ENCODE data around the gene TMEM132C. TPM values are rescaled to one million over a fixed set of nuclear protein-coding genes. Genes with fewer than 3 reads are reported as not detected.
A peak's percentile ranks its signal among the peaks of the same experiment; 100 is the strongest.

Gene TMEM132C
- total RNA-seq, 1 experiment from 2014 or later = 0.14 TPM

DNA sequence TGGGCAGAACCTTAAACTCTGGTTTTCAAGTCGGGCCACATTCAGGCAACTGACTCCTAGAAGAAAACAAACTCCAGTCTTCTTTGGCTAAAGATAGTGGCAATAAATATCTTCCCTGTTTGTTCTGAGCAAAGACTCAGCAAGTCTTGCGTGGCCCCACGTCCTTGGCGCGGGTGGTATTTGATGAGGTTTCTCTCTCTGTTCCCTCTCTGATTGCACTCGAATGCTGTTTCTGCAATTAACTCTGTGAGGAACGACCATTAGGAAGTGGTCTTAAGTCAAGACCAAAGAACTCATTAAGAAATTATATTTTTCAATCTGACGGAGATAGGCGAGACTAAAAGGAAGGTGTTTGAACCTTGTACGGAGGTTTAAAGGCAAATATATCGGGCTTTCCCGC, 177.6 kb downstream of the TMEM132C start:
- DNase-seq = no peak
- Histone ChIP-seq H3K4me3 (ENCODE audit: insufficient read depth, low read depth, low read length) (no peak overlapping the region), H3K27me3 (ENCODE audit: control insufficient read depth, insufficient read depth, low read length) (no peaks in the 10 kb centered on the region), H3K36me3 (replicated peaks; ENCODE audit: control insufficient read depth, insufficient read depth, low read length) (no peaks in the 10 kb centered on the region)

DNA sequence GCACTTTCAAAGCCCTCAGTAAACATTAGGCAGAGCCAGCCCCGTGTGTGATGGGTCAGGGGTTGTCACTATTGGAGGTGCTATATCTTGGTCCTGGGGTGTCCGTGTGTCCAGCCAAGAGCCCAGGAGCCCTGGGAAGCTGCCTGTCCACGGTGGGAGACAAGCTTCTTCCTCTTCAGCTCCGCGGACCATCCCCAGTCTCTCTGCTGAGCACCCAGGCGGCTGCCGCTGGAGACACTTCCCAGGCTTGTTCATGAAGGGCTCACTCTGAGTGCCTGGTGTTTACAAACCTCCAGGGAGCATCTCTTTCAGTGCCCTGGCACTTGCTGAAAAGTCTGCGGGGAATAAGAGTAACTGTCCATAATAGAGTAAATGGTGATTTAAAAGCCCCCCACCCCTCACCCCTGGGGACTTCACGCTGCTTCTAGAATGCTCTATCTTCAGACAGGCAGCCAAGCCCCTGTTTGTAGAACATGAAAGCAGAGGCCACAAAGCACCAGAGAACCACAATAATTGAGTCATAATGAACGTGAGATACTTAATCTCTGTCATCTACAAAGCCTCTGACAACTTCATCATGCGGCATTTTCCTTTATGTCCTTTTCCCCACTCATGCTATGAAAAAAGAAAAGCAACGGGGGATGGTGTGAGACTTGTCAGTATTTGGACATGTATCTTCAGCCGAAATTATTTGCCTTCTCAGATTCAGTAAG, 178.6 kb downstream of the TMEM132C start:
- no peak overlapping the region for H3K4me3 ChIP-seq (ENCODE audit: insufficient read depth, low read depth, low read length)
- no peaks in the 10 kb centered on the region for H3K27me3 ChIP-seq (ENCODE audit: control insufficient read depth, insufficient read depth, low read length)
- no peak for DNase-seq
- no peaks in the 10 kb centered on the region for H3K36me3 ChIP-seq (replicated peaks; ENCODE audit: control insufficient read depth, insufficient read depth, low read length)

DNA sequence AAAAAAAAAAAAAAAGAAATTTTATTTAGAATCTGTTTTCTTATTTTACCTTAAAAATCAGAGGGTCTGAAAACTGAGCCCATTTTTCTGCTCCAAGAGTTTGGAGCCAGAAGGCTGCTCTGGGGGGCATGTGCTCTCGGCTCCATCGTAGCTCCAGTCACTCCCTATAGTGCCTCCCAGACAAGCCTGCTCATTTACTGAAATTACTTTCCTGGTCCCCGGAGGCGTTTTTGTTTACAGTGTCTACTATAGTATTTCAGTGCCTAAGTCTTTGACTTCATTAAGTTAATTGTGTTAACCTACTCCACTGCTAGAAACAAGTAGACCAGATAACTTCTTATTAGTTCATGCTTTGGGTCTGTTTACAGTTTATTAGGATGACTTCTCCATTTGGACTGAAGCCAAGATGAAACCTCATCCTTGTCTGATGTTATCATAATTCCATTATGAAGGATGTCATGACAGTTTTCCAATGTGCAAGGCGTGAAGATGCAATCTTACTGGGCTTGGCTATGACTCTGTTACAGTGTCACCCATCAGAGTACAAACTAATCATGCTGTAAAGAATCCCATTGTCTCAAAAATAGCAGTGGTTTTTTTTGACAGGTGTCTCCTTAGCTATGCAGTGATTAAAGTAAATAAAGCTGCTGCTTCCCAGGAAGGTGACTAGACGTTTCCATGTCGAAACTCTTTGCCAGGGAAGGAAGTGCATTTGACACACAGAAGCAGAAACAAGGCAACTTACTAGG, 182.3 kb downstream of the TMEM132C start:
- Histone ChIP-seq H3K36me3 (replicated peaks; ENCODE audit: control insufficient read depth, insufficient read depth, low read length) (no peaks in the 10 kb centered on the region), H3K27me3 (ENCODE audit: control insufficient read depth, insufficient read depth, low read length) (no peaks in the 10 kb centered on the region), H3K4me3 (ENCODE audit: insufficient read depth, low read depth, low read length) (no peak overlapping the region)
- DNase-seq = no peak

DNA sequence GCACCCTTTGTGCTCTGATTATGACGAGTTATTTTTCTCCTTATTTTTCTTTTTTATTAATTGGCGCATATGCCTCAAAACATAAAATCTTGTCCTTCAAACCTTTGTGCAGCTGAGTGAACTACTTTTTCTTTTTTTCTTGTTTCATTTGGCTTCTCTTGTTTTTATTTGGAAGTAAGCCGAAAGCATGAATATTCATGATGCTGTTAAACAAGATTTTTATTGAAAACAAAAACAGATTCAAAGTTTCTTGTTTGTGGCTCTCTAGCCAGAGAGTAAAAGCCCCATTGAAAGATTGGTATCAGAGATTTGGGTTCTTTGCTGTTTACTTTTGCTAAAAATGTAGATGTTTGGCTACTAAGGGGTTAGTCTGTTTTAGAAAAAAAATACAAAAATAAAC, 183.8 kb downstream of the TMEM132C start:
- Histone ChIP-seq H3K4me3 (ENCODE audit: insufficient read depth, low read depth, low read length) (no peak overlapping the region), H3K36me3 (replicated peaks; ENCODE audit: control insufficient read depth, insufficient read depth, low read length) (no peaks in the 10 kb centered on the region), H3K27me3 (ENCODE audit: control insufficient read depth, insufficient read depth, low read length) (no peaks in the 10 kb centered on the region)
- no peak for DNase-seq

GRCh38 chr12:128455851-128456250, 188.9 kb downstream of the TMEM132C start:
- Histone ChIP-seq H3K36me3 (replicated peaks; ENCODE audit: control insufficient read depth, insufficient read depth, low read length) (no peaks in the 10 kb centered on the region), H3K27me3 (ENCODE audit: control insufficient read depth, insufficient read depth, low read length) (no peaks in the 10 kb centered on the region), H3K4me3 (ENCODE audit: insufficient read depth, low read depth, low read length) (no peak overlapping the region)
- no peak for DNase-seq

- no peaks in the 10 kb centered on the region for H3K36me3 ChIP-seq (replicated peaks; ENCODE audit: control insufficient read depth, insufficient read depth, low read length)
- DNase-seq = no peak
These were observed 190.0 kb downstream of the TMEM132C start for GRCh38 chr12:128456922-128457321.

DNA sequence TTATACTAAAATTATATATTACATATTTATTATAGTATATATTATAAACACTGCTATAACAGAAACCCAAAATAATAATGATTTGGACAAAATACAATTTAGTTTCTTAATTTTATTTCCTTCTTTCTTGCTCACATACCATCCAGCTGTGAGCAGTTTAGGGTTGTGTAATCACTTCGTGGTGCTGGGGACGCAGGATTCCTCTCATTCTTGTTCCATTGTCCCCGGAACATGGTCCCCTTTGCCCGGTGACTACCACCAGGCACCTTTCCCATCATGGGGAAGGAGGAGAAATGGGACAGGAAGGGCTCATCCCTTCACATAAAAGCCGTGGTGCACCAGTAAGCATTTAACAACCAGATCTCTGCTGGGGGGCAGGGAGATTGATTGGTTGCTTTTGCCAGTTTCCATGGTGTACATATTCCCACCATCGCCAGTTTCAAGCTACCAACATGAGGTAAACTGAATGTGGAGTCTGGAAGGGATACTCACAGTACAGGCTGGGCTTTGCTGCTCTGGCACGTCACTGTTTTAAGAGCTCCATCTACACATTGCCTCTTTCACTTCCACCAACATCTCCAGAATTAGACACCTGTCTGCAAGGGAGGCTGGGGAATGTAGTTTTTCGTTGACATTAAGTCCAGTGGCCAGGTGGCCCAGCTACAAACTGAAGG, 191.5 kb downstream of the TMEM132C start:
- H3K36me3 ChIP-seq (replicated peaks; ENCODE audit: control insufficient read depth, insufficient read depth, low read length) = no peaks in the 10 kb centered on the region
- H3K4me3 ChIP-seq (ENCODE audit: insufficient read depth, low read depth, low read length) = no peak overlapping the region
- H3K27me3 ChIP-seq (ENCODE audit: control insufficient read depth, insufficient read depth, low read length) = no peaks in the 10 kb centered on the region
- DNase-seq = no peak

More at GRCh38 chr12:128456922-128457321, 190.0 kb downstream of the TMEM132C start:
- no peaks in the 10 kb centered on the region for H3K27me3 ChIP-seq (ENCODE audit: control insufficient read depth, insufficient read depth, low read length)
- no peak overlapping the region for H3K4me3 ChIP-seq (ENCODE audit: insufficient read depth, low read depth, low read length)

DNA sequence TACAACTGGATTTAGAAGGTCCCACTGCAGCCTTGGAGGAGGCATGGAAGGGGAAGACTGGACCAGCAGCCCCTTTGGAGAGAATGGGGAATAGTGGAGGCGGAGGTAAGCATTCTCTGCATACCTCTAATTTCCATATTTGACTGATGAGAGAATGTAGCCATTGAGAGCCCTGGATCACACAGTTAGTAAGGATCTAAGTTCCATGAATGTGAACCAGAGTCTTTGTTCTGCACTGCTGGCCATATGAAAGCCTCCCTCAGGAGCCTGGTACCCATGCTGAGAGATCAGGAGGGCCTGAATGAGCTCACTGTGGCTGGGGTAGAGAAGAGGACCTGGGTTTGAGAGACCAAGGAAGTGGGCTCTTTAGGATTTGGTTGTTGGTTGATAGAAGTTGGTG, 192.1 kb downstream of the TMEM132C start:
- DNase-seq = peak; percentile 41
- Histone ChIP-seq H3K4me3 (ENCODE audit: insufficient read depth, low read depth, low read length) (no peak overlapping the region), H3K36me3 (replicated peaks; ENCODE audit: control insufficient read depth, insufficient read depth, low read length) (no peaks in the 10 kb centered on the region), H3K27me3 (ENCODE audit: control insufficient read depth, insufficient read depth, low read length) (no peaks in the 10 kb centered on the region)

- Histone ChIP-seq H3K27me3 (ENCODE audit: control insufficient read depth, insufficient read depth, low read length) (no peaks in the 10 kb centered on the region), H3K36me3 (replicated peaks; ENCODE audit: control insufficient read depth, insufficient read depth, low read length) (no peaks in the 10 kb centered on the region), H3K4me3 (ENCODE audit: insufficient read depth, low read depth, low read length) (no peak overlapping the region)
- no peak for DNase-seq
These were observed 196.9 kb downstream of the TMEM132C start for GRCh38 chr12:128463881-128464280.

DNA sequence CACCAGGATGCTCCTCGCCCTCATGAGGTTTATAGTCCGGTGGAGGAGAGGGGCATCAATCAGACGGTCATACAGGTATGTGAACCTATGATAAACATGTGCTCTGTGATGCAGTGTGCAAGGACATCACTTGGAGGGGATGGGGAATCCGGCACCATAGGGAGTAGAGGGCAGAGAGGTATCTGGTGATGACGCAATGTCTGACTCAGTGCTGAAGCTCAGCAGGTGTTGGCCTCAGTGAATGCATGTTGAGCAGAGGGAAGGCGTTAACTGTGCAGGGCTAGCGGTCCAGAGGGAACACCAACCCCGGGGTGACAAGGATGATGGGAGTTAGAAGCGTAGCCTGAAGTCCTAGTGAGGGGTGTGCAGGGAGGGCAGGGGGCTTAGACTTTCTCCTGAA, 200.9 kb downstream of the TMEM132C start:
- DNase-seq = no peak
- H3K36me3 ChIP-seq (replicated peaks; ENCODE audit: control insufficient read depth, insufficient read depth, low read length) = no peaks in the 10 kb centered on the region
- no peak overlapping the region for H3K4me3 ChIP-seq (ENCODE audit: insufficient read depth, low read depth, low read length)
- no peaks in the 10 kb centered on the region for H3K27me3 ChIP-seq (ENCODE audit: control insufficient read depth, insufficient read depth, low read length)

DNA sequence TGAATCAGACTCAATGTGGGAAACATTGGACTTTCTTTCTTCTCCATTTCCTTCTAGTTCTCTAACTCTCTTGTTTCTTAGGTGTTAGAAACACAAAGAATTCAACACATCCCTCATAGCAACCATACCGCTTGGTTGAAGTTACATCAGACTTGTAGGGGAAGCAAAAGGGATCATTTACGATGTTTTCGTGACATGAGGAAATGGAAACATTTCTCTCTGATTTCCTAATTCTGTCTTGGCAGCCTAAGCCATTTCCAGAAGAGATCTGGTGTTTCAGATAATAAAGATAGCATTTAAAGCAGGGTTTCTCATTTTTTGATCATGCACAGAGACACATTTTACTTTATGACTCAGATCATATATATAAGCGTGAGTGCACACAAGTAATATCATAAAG, 202.0 kb downstream of the TMEM132C start:
- no peaks in the 10 kb centered on the region for H3K27me3 ChIP-seq (ENCODE audit: control insufficient read depth, insufficient read depth, low read length)

DNA sequence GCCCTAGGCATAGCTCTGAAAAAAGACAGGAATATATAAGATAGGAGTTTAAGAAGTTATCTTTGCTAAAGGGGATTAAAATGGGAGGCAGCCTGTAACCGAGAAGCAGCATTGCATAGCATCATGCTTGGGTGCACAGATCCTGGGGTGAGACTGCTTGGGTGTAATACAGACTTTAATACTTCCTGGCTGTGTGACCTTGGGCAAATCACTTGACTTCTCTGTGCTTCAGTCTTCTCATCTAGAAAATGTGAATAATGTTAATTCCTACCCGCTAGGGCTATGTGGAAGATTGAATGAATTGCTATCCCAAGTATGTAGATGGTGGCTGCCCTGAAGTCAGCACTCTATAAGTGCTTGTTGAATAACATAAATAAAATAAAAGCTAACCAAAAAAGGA, 204.5 kb downstream of the TMEM132C start:
- H3K4me3 ChIP-seq (ENCODE audit: insufficient read depth, low read depth, low read length) = no peak overlapping the region
- no peaks in the 10 kb centered on the region for H3K36me3 ChIP-seq (replicated peaks; ENCODE audit: control insufficient read depth, insufficient read depth, low read length)
- no peaks in the 10 kb centered on the region for H3K27me3 ChIP-seq (ENCODE audit: control insufficient read depth, insufficient read depth, low read length)
- no peak for DNase-seq

More for the DNA sequence above, 202.0 kb downstream of the TMEM132C start:
- Histone ChIP-seq H3K36me3 (replicated peaks; ENCODE audit: control insufficient read depth, insufficient read depth, low read length) (no peaks in the 10 kb centered on the region), H3K4me3 (ENCODE audit: insufficient read depth, low read depth, low read length) (no peak overlapping the region)
- no peak for DNase-seq

DNA sequence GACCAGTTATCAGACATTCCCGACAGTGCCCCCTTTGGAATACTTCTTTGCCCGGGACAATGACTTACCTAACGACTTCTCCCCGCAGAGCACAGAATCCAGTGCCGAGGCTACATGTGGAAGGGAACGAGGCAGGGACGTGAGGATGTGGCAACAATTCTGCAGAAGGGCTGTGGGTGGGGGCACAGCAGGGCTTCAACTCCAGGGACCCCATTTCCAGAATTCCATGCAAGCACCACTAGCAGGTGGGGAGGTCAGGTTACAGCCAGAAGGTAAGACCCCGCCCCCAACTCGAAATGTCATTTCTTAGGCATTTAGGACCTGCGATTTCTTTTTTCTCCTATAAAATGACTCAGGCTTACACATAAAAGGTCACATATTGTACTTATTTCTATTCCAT, 207.9 kb downstream of the TMEM132C start:
- no peak overlapping the region for H3K4me3 ChIP-seq (ENCODE audit: insufficient read depth, low read depth, low read length)
- no peaks in the 10 kb centered on the region for H3K36me3 ChIP-seq (replicated peaks; ENCODE audit: control insufficient read depth, insufficient read depth, low read length)
- DNase-seq = peak; percentile 48
- no peaks in the 10 kb centered on the region for H3K27me3 ChIP-seq (ENCODE audit: control insufficient read depth, insufficient read depth, low read length)

DNA sequence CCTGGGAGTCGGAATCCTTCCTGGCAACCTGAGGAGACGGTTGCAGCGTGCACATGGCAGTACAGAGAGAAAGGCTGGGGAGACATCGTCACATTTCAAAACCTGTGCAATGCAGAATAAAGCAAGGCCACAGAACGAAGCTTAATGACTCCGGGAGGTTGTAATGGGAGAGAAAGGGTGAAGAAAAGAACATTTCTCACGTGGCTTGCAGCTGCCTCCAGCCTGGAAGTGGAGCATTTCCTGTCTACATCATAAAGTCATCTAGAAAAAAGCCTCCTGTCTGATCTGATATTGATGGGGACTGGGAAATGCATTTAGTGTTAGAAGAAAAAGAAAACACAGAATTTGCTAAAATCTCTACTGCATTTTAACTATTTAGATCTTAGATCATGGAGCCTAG, 209.3 kb downstream of the TMEM132C start:
- Histone ChIP-seq H3K27me3 (ENCODE audit: control insufficient read depth, insufficient read depth, low read length) (no peaks in the 10 kb centered on the region), H3K36me3 (replicated peaks; ENCODE audit: control insufficient read depth, insufficient read depth, low read length) (no peaks in the 10 kb centered on the region)
- DNase-seq = no peak

More for the DNA sequence above, 209.3 kb downstream of the TMEM132C start:
- no peak overlapping the region for H3K4me3 ChIP-seq (ENCODE audit: insufficient read depth, low read depth, low read length)
